ENCODE data around the gene STMP1. TPM values are rescaled to one million over a fixed set of nuclear protein-coding genes. Genes with fewer than 3 reads are reported as not detected.

STMP1 gene
- polyA plus RNA-seq, 1 of the 3 experiments (the other 2 are of a cell fraction), result 26.0 TPM

DNA sequence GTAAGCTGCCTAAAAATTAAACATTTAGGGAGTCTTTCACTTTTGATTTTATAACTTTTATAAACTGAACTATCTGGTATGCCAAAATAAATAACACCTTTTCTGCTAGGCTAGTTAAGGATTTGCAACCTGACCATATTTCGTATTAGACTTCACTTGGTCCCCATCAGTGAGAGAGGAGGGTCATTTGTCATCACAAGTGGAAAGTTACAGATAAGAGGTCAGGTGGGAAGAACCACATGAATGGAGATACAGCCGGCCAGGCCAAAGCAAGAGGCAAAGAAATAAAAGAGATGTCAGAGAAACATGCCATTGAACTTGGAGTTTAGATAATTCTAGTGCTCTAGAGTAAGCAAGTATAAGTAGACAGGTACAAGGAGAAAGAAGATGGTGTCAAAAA is 44.5 kb upstream of the STMP1 start:
- POLR2A ChIA-PET, result no interaction called here
- Histone ChIP-seq H3F3A (replicated peaks; ENCODE audit: insufficient read depth) (peaks cover 16% of the 10 kb centered on the region), H3K27me3 (ENCODE audit: insufficient read depth) (no peaks in the 10 kb centered on the region), H3K27ac (ENCODE audit: low read depth in 2 of 2, low read length in 1 of 2) (no peak overlapping the region), H4K20me1 (ENCODE audit: insufficient read depth) (no peaks in the 10 kb centered on the region), H3K79me2 (ENCODE audit: insufficient read depth) (no peaks in the 10 kb centered on the region; the same call in 1 of the 2 replicates), H3K4me1 (ENCODE audit: control insufficient read depth in 1 of 2, insufficient read depth in 2 of 2, low read depth in 1 of 2, low read length in 1 of 2) (peaks cover 0 to 11% of the 10 kb centered on the region in 2 experiments; a peak in 2 of 4 replicates), H3K36me3 (replicated peaks in 1 of 2; ENCODE audit: control insufficient read depth in 1 of 2, insufficient read depth in 2 of 2, low read length in 1 of 2) (peaks cover 72 to 75% of the 10 kb centered on the region in 2 experiments), H3K4me2 (no peak overlapping the region), H3K9me3 (no peaks in the 10 kb centered on the region), H3K9ac (no peak overlapping the region), H2AFZ (ENCODE audit: low read depth) (no peak overlapping the region), H3K4me3 (ENCODE audit: low read depth in 2 of 2, low read length in 1 of 2) (no peak overlapping the region), H3K9me2 (no peaks in the 10 kb centered on the region)
- TF ChIP-seq POLR2AphosphoS5 (IDR thresholded peaks at IDR 0.05; ENCODE audit: low read depth, low read length) (no peak), FOXJ3 (CRISPR knock-in tag; IDR thresholded peaks at IDR 0.05) (no peak), GATA2 (CRISPR knock-in tag; IDR thresholded peaks at IDR 0.05) (no peak), JUND (IDR thresholded peaks at IDR 0.05) (no peak), TEAD4 (IDR thresholded peaks at IDR 0.05; ENCODE audit: borderline replicate concordance, insufficient read depth) (no peak)
- no peak for DNase-seq
- CTCF ChIA-PET, result interaction anchor here (1.2 to 5.6 kb wide), 3 partner anchors 9 to 27 kb away, joined by 3 to 79 read pairs (median 12); no protein-coding TSS in a partner anchor
- WGBS (ENCODE audit: low lambda C conversion rate), result 96% methylated on average over 2 of the region's 2 CpGs

- WGBS (ENCODE audit: low lambda C conversion rate), result 85% methylated on average over 7 of the region's 7 CpGs
- H3K36me3 ChIP-seq (replicated peaks in 1 of 2; ENCODE audit: control insufficient read depth in 1 of 2, insufficient read depth in 2 of 2, low read length in 1 of 2), result peaks cover 76 to 78% of the 10 kb centered on the region in 2 experiments
- CTCF ChIA-PET, result interaction anchor here (1.3 to 5.6 kb wide), 4 partner anchors 9 to 344 kb away, joined by 3 to 79 read pairs (median 5); no protein-coding TSS in a partner anchor
Observed at GRCh38 chr7:135618510-135618909, 43.8 kb upstream of the STMP1 start.

More at GRCh38 chr7:135618510-135618909, 43.8 kb upstream of the STMP1 start:
- Histone ChIP-seq H3K9me2 (no peaks in the 10 kb centered on the region), H3K9ac (no peak overlapping the region), H3K4me2 (no peak overlapping the region), H3F3A (replicated peaks; ENCODE audit: insufficient read depth) (peaks cover 16% of the 10 kb centered on the region), H3K27me3 (ENCODE audit: insufficient read depth) (no peaks in the 10 kb centered on the region), H4K20me1 (ENCODE audit: insufficient read depth) (no peaks in the 10 kb centered on the region), H3K27ac (ENCODE audit: low read depth in 2 of 2, low read length in 1 of 2) (no peak overlapping the region), H3K4me3 (ENCODE audit: low read depth in 2 of 2, low read length in 1 of 2) (no peak overlapping the region), H3K9me3 (no peaks in the 10 kb centered on the region), H3K79me2 (ENCODE audit: insufficient read depth) (no peaks in the 10 kb centered on the region; the same call in 1 of the 2 replicates), H3K4me1 (ENCODE audit: control insufficient read depth in 1 of 2, insufficient read depth in 2 of 2, low read depth in 1 of 2, low read length in 1 of 2) (peaks cover 0 to 11% of the 10 kb centered on the region in 2 experiments; a peak in 2 of 4 replicates), H2AFZ (ENCODE audit: low read depth) (no peak overlapping the region)
- TF ChIP-seq TCF12 (IDR thresholded peaks at IDR 0.05), result no peak
- no peak for TF ChIP-seq MXI1 (IDR thresholded peaks at IDR 0.05; ENCODE audit: low read depth, low read length)
- no peak for TF ChIP-seq RFX5 (IDR thresholded peaks at IDR 0.05; ENCODE audit: low read length)
- TF ChIP-seq NFIC (IDR thresholded peaks at IDR 0.05; ENCODE audit: borderline replicate concordance), result no peak
- TF ChIP-seq SIN3A (IDR thresholded peaks at IDR 0.05; ENCODE audit: borderline replicate concordance, low read depth, low read length), result no peak
- no peak for TF ChIP-seq FOXM1 (IDR thresholded peaks at IDR 0.05; ENCODE audit: low read depth)
- no peak for TF ChIP-seq GATA2 (CRISPR knock-in tag; IDR thresholded peaks at IDR 0.05)
- no peak for TF ChIP-seq ELF1 (IDR thresholded peaks at IDR 0.05)
- no peak for TF ChIP-seq CHD2 (IDR thresholded peaks at IDR 0.05; ENCODE audit: low read length, partially characterized antibody)
- no peak for TF ChIP-seq SMC3 (IDR thresholded peaks at IDR 0.05; ENCODE audit: low read depth, low read length)
- no peak for TF ChIP-seq TAF1 (IDR thresholded peaks at IDR 0.05; ENCODE audit: borderline replicate concordance, low read depth, low read length)
- TF ChIP-seq NRF1 (IDR thresholded peaks at IDR 0.05; ENCODE audit: low read depth, low read length), result no peak
- no peak for TF ChIP-seq FOSL2 (IDR thresholded peaks at IDR 0.05; ENCODE audit: borderline replicate concordance, low read depth)
- no peak for TF ChIP-seq CTCF (IDR thresholded peaks at IDR 0.05)
- TF ChIP-seq FOXJ3 (CRISPR knock-in tag; IDR thresholded peaks at IDR 0.05), result no peak
- TF ChIP-seq RXRA (IDR thresholded peaks at IDR 0.05; ENCODE audit: borderline replicate concordance, low read depth), result no peak
- POLR2A ChIA-PET, result no interaction called here
- no peak for DNase-seq
